Measurements from ENCODE around the gene GAB3. TPM values are rescaled to one million over a fixed set of nuclear protein-coding genes. Genes with fewer than 3 reads are reported as not detected.

Gene GAB3
- total and polyA plus RNA-seq, 9 of the 15 experiments (the other 6 are each of a cell fraction or from before 2014, with no cell fraction given), result 16.1 to 31.4 (median 20.2) TPM

GRCh38 chrX:154650221-154650510 is 100.7 kb downstream of the GAB3 start (continued):
- TF ChIP-seq ZC3H4 (CRISPR knock-in tag; IDR thresholded peaks at IDR 0.05; ENCODE audit: borderline replicate concordance), result no peak

- no peak for ATAC-seq
- POLR2A ChIA-PET, result no interaction called here
These were observed 101.2 kb downstream of the GAB3 start for GRCh38 chrX:154649503-154650220.

More at GRCh38 chrX:154649503-154650220, 101.2 kb downstream of the GAB3 start:
- Histone ChIP-seq H2AFZ (ENCODE audit: low read depth, low read length) (no peak overlapping the region), H3K4me2 (ENCODE audit: insufficient read depth, low read length) (no peak overlapping the region), H3K4me3 (no peak overlapping the region), H3K79me2 (ENCODE audit: control insufficient read depth, insufficient read depth, low read length) (no peaks in the 10 kb centered on the region; the same call in 2 of the 3 replicates), H3K9ac (ENCODE audit: insufficient read depth in 1 of 2, low read depth in 2 of 2, low read length in 2 of 2) (no peak overlapping the region), H3K4me1 (replicated peaks in 1 of 2; ENCODE audit: control insufficient read depth in 2 of 2, insufficient read depth in 2 of 2, low read length in 2 of 2) (peaks cover 0 to 13% of the 10 kb centered on the region in 2 experiments; a peak in 2 of 5 replicates), H3K9me3 (replicated peaks; ENCODE audit: control insufficient read depth, insufficient read depth, low read depth, low read length) (no peaks in the 10 kb centered on the region), H3K36me3 (ENCODE audit: control insufficient read depth, insufficient read depth, low read length) (no peaks in the 10 kb centered on the region), H3K27me3 (ENCODE audit: control insufficient read depth in 2 of 2, insufficient read depth in 2 of 2, low read length in 2 of 2) (peaks cover 5 to 18% of the 10 kb centered on the region in 2 experiments; a peak in 3 of 5 replicates), H4K20me1 (replicated peaks; ENCODE audit: control insufficient read depth, insufficient read depth, low read length) (no peaks in the 10 kb centered on the region), H3K27ac (ENCODE audit: extremely low read depth, low read depth, low read length) (no peak overlapping the region), H3K9me1 (ENCODE audit: control insufficient read depth, insufficient read depth, low read length) (peaks cover 3% of the 10 kb centered on the region)
- BruUV-seq (replicated peaks), result no TSS peak
- FAIRE-seq (no peak), DNase-seq (ENCODE audit: extremely low read depth in 1 of 4, low spot score in 3 of 4) (no peak)
- in situ Hi-C loops (cut with MboI) (loop anchor here (10.0 kb wide), 1 partner anchor 65 kb away; the partner anchor contains the start of gene CTAG1A), intact Hi-C loops (cut with micrococcal nuclease) (no loop called here)
- WGBS (ENCODE audit: insufficient coverage, low coverage, missing lambda C conversion rate), result 16% methylated on average over 20 of the region's 23 CpGs
- CTCF ChIA-PET (ENCODE audit: low intra/inter-chr PET ratio), result no interaction called here
- TF ChIP-seq NR2C2 (CRISPR knock-in tag; IDR thresholded peaks at IDR 0.05) (no peak), NR2C2 (tag; IDR thresholded peaks at IDR 0.05) (no peak), GATA2 (CRISPR knock-in tag; IDR thresholded peaks at IDR 0.05) (no peak), HBP1 (CRISPR knock-in tag; IDR thresholded peaks at IDR 0.05) (no peak), ESRRB (CRISPR knock-in tag; IDR thresholded peaks at IDR 0.05; ENCODE audit: borderline replicate concordance) (no peak), ZNF277 (CRISPR knock-in tag; IDR thresholded peaks at IDR 0.05; ENCODE audit: borderline replicate concordance) (no peak), KLF10 (CRISPR knock-in tag; IDR thresholded peaks at IDR 0.05) (no peak), KDM5B (IDR thresholded peaks at IDR 0.05; ENCODE audit: insufficient replicate concordance, low read depth, low read length) (no peak), MCM5 (IDR thresholded peaks at IDR 0.05; ENCODE audit: low read depth) (no peak), MTA3 (IDR thresholded peaks at IDR 0.05; ENCODE audit: borderline replicate concordance) (no peak), IRF2 (CRISPR knock-in tag; IDR thresholded peaks at IDR 0.05) (no peak), ETV6 (IDR thresholded peaks at IDR 0.05; ENCODE audit: borderline replicate concordance in 1 of 2, low read depth in 2 of 2, low read length in 1 of 2) (no peak), ETV6 (CRISPR knock-in tag; IDR thresholded peaks at IDR 0.05; ENCODE audit: borderline replicate concordance) (no peak)
- TF ChIP-seq, protein P1, sequence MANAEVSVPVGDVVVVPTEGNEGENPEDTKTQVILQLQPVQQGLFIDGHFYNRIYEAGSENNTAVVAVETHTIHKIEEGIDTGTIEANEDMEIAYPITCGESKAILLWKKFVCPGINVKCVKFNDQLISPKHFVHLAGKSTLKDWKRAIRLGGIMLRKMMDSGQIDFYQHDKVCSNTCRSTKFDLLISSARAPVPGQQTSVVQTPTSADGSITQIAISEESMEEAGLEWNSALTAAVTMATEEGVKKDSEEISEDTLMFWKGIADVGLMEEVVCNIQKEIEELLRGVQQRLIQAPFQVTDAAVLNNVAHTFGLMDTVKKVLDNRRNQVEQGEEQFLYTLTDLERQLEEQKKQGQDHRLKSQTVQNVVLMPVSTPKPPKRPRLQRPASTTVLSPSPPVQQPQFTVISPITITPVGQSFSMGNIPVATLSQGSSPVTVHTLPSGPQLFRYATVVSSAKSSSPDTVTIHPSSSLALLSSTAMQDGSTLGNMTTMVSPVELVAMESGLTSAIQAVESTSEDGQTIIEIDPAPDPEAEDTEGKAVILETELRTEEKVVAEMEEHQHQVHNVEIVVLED (CRISPR knock-in tag; IDR thresholded peaks at IDR 0.05), result no peak

Measured in K562 (cell line).